ENCODE results near the gene CDC42BPA.

DNA sequence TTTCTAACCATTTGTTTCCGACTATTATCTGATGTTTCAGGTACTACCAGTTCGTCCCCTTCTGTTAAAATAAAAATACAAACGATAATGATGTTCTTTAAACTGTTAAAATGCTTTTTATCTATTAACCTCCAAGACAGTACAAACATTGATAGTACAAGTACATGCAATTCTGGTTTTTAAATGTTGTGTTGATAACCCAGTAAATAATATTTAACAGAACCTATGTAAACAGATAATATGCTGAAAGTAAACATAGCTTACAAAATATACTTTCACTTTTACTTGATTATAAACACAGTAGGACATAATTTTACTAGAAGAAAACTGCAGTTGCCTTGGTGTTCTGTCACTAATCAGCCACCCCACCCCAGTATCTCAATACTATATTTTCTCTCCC is 301.3 kb downstream of the CDC42BPA start:
- TF ChIP-seq, protein P1, sequence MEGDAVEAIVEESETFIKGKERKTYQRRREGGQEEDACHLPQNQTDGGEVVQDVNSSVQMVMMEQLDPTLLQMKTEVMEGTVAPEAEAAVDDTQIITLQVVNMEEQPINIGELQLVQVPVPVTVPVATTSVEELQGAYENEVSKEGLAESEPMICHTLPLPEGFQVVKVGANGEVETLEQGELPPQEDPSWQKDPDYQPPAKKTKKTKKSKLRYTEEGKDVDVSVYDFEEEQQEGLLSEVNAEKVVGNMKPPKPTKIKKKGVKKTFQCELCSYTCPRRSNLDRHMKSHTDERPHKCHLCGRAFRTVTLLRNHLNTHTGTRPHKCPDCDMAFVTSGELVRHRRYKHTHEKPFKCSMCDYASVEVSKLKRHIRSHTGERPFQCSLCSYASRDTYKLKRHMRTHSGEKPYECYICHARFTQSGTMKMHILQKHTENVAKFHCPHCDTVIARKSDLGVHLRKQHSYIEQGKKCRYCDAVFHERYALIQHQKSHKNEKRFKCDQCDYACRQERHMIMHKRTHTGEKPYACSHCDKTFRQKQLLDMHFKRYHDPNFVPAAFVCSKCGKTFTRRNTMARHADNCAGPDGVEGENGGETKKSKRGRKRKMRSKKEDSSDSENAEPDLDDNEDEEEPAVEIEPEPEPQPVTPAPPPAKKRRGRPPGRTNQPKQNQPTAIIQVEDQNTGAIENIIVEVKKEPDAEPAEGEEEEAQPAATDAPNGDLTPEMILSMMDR (IDR thresholded peaks at IDR 0.05; ENCODE audit: poor library complexity, severe bottlenecking), result no peak
- TF ChIP-seq TAF1 (IDR thresholded peaks at IDR 0.05; ENCODE audit: low read depth) (no peak), EP300 (conservative IDR thresholded peaks at IDR 0.05; ENCODE audit: poor library complexity, severe bottlenecking) (no peak), REST (IDR thresholded peaks at IDR 0.05; ENCODE audit: borderline replicate concordance) (no peak), POLR2AphosphoS5 (IDR thresholded peaks at IDR 0.05) (no peak), SMC3 (conservative IDR thresholded peaks at IDR 0.05; ENCODE audit: poor library complexity) (no peak), EZH2 (IDR thresholded peaks at IDR 0.05; ENCODE audit: borderline replicate concordance, insufficient read depth, low read length, poor library complexity, severe bottlenecking) (no peak), RAD21 (conservative IDR thresholded peaks at IDR 0.05) (no peak), MXI1 (conservative IDR thresholded peaks at IDR 0.05; ENCODE audit: poor library complexity, severe bottlenecking) (no peak)
